Mesendoderm (in vitro differentiated cells): ENCODE data around the gene SELENOO.
A peak's percentile ranks its signal among the peaks of the same experiment; 100 is the strongest.
"Not testable (repeated sequence)": the region's sequence is repeated elsewhere in the genome, so short reads cannot be mapped to it uniquely, and the experiment has no call there.

Experiments used
- DNase-seq: peaks from one replicate; pipeline ENCODE4 v3.0.0; 2013
- H2AK5ac ChIP-seq: 2 replicates; pipeline ENCODE4 v1.6.1; 2013; ENCODE audit warnings: low read length, inconsistent platforms
- H2BK120ac ChIP-seq: 2 replicates; pipeline ENCODE4 v1.6.1; 2013; ENCODE audit warnings: low read depth, mild to moderate bottlenecking, low read length, moderate library complexity, mixed read lengths
- H2BK15ac ChIP-seq: replicated peaks from 2 replicates; pipeline ENCODE4 v1.6.1; 2013; ENCODE audit warnings: low read depth, mild to moderate bottlenecking, moderate library complexity
- H2BK5ac ChIP-seq: 2 replicates; pipeline ENCODE4 v1.6.1; 2013; ENCODE audit warnings: low read length, inconsistent platforms
- H3K18ac ChIP-seq: 2 replicates; pipeline ENCODE4 v1.6.1; 2013; ENCODE audit warnings: mild to moderate bottlenecking, low read length, mixed read lengths
- H3K23ac ChIP-seq: one replicate; pipeline ENCODE4 v1.6.1; 2013; ENCODE audit warnings: low read length
- H3K27ac ChIP-seq: 2 replicates; pipeline ENCODE4 v1.5.1; 2013; ENCODE audit warnings: low read depth, mild to moderate bottlenecking, inconsistent platforms, low read length, moderate library complexity
- H3K27me3 ChIP-seq: 2 replicates; pipeline ENCODE4 v1.6.1; 2013; ENCODE audit warnings: low read length, control low read depth, mild to moderate bottlenecking, inconsistent platforms; ENCODE audit not compliant: insufficient read depth, poor library complexity
- H3K36me3 ChIP-seq: 2 replicates; pipeline ENCODE4 v1.6.1; 2013; ENCODE audit warnings: low read length, inconsistent platforms; ENCODE audit not compliant: control insufficient read depth, insufficient read depth
- H3K4ac ChIP-seq: one replicate; pipeline ENCODE4 v1.6.1; 2013; ENCODE audit warnings: low read depth, mild to moderate bottlenecking, low read length, moderate library complexity
- H3K4me1 ChIP-seq: 2 replicates; pipeline ENCODE4 v1.6.1; 2013; ENCODE audit warnings: low read depth, low read length, inconsistent platforms; ENCODE audit not compliant: control insufficient read depth
- H3K4me2 ChIP-seq: 2 replicates; pipeline ENCODE4 v1.6.1; 2013; ENCODE audit warnings: low read length
- H3K4me3 ChIP-seq: 2 replicates; pipeline ENCODE4 v1.5.1; 2013; ENCODE audit warnings: mild to moderate bottlenecking, low read length
- H3K56ac ChIP-seq: one replicate; pipeline ENCODE4 v1.6.1; 2013; ENCODE audit warnings: low read length
- H3K79me1 ChIP-seq: 2 replicates; pipeline ENCODE4 v1.6.1; 2013; ENCODE audit warnings: low read length, inconsistent platforms
- H3K79me2 ChIP-seq: 2 replicates; pipeline ENCODE4 v1.6.1; 2013; ENCODE audit warnings: mild to moderate bottlenecking, low read length; ENCODE audit not compliant: control insufficient read depth, insufficient read depth
- H3K9ac ChIP-seq: 2 replicates; pipeline ENCODE4 v1.6.1; 2013; ENCODE audit warnings: low read length, inconsistent platforms
- H4K5ac ChIP-seq: one replicate; pipeline ENCODE4 v1.6.1; 2013; ENCODE audit warnings: low read length
- H4K8ac ChIP-seq: one replicate; pipeline ENCODE4 v1.6.1; 2013; ENCODE audit warnings: low read depth, mild to moderate bottlenecking, control low read depth, low read length, moderate library complexity
- WGBS: extraction: QIAGEN DNeasy Blood & Tissue Kit; methylation state at CpG from one replicate; pipeline ENCODE4 v1.1.7; 2013; ENCODE audit warnings: low lambda C conversion rate, missing lambda C conversion rate; ENCODE audit not compliant: insufficient coverage; ENCODE audit errors: extremely low coverage; 5-methylcytosine and 5-hydroxymethylcytosine counted together

Gene SELENOO

GRCh38 chr22:50201191-50202129, 649 bp downstream of the SELENOO start:
- H3K4me1 ChIP-seq, result peaks cover 3% of the 10 kb centered on the region
- H3K79me2 ChIP-seq, result peaks cover 7% of the 10 kb centered on the region
- peak overlapping the region; percentile 92 for H3K56ac ChIP-seq
- H3K9ac ChIP-seq, result peak overlapping the region; percentile 81
- no CpG with 5 or more reads among the region's 115 CpGs for WGBS
- H3K27me3 ChIP-seq, result no peaks in the 10 kb centered on the region
- peak overlapping the region; percentile 57 for H3K18ac ChIP-seq
- peak overlapping the region; percentile 84 for H3K4me2 ChIP-seq
- H4K5ac ChIP-seq, result no peak overlapping the region
- H3K4ac ChIP-seq, result peak overlapping the region; percentile 37
- no peak overlapping the region for H3K27ac ChIP-seq
- peaks cover 2% of the 10 kb centered on the region for H3K36me3 ChIP-seq
- peak overlapping the region; percentile 15 for H3K23ac ChIP-seq
- H2BK5ac ChIP-seq, result no peak overlapping the region
- H4K8ac ChIP-seq, result no peak overlapping the region
- no peak for DNase-seq
- H2AK5ac ChIP-seq, result no peak overlapping the region
- H3K79me1 ChIP-seq, result peaks cover 12% of the 10 kb centered on the region
- no peak overlapping the region for H2BK15ac ChIP-seq
- no peak overlapping the region for H2BK120ac ChIP-seq
- peak overlapping the region; percentile 78 for H3K4me3 ChIP-seq

GRCh38 chr22:50202130-50202666, 1.4 kb downstream of the SELENOO start:
- no peak overlapping the region for H2BK120ac ChIP-seq
- peak overlapping the region; percentile 84 for H3K4me2 ChIP-seq
- no peak overlapping the region for H3K18ac ChIP-seq
- peaks cover 2% of the 10 kb centered on the region for H3K36me3 ChIP-seq
- peaks cover 7% of the 10 kb centered on the region for H3K79me2 ChIP-seq
- no CpG with 5 or more reads among the region's 13 CpGs for WGBS
- peaks cover 12% of the 10 kb centered on the region for H3K79me1 ChIP-seq
- no peak overlapping the region for H2BK15ac ChIP-seq
- peak overlapping the region; percentile 81 for H3K9ac ChIP-seq
- H3K27me3 ChIP-seq, result no peaks in the 10 kb centered on the region
- H3K4ac ChIP-seq, result no peak overlapping the region
- H3K23ac ChIP-seq, result no peak overlapping the region
- H2BK5ac ChIP-seq, result no peak overlapping the region
- no peak overlapping the region for H4K8ac ChIP-seq
- no peak overlapping the region for H3K27ac ChIP-seq
- no peak overlapping the region for H4K5ac ChIP-seq
- H3K4me1 ChIP-seq, result peaks cover 3% of the 10 kb centered on the region
- H3K56ac ChIP-seq, result peak overlapping the region; percentile 92
- DNase-seq, result no peak
- no peak overlapping the region for H2AK5ac ChIP-seq
- H3K4me3 ChIP-seq, result no peak overlapping the region

GRCh38 chr22:50203288-50203687, 2.5 kb downstream of the SELENOO start:
- Histone ChIP-seq H3K79me2 (peaks cover 7% of the 10 kb centered on the region), H4K8ac (no peak overlapping the region), H3K18ac (no peak overlapping the region), H4K5ac (no peak overlapping the region), H3K27me3 (no peaks in the 10 kb centered on the region), H3K4ac (no peak overlapping the region), H3K4me2 (no peak overlapping the region), H2BK15ac (no peak overlapping the region), H3K4me3 (no peak overlapping the region), H3K9ac (no peak overlapping the region), H3K79me1 (peaks cover 12% of the 10 kb centered on the region), H3K23ac (no peak overlapping the region), H3K4me1 (peaks cover 3% of the 10 kb centered on the region), H2AK5ac (no peak overlapping the region), H3K36me3 (no peaks in the 10 kb centered on the region), H2BK120ac (no peak overlapping the region), H2BK5ac (no peak overlapping the region), H3K56ac (no peak overlapping the region), H3K27ac (no peak overlapping the region)
- no CpG with 5 or more reads among the region's 1 CpG for WGBS
- DNase-seq, result no peak

GRCh38 chr22:50204571-50204970, 3.8 kb downstream of the SELENOO start:
- no peak overlapping the region for H3K4me2 ChIP-seq
- H3K27ac ChIP-seq, result no peak overlapping the region
- WGBS, result no CpG with 5 or more reads among the region's 7 CpGs
- peaks cover 7% of the 10 kb centered on the region for H3K79me2 ChIP-seq
- no peaks in the 10 kb centered on the region for H3K27me3 ChIP-seq
- H3K9ac ChIP-seq, result no peak overlapping the region
- no peak overlapping the region for H2AK5ac ChIP-seq
- H2BK15ac ChIP-seq, result no peak overlapping the region
- no peak overlapping the region for H3K56ac ChIP-seq
- DNase-seq, result no peak
- H4K5ac ChIP-seq, result no peak overlapping the region
- no peak overlapping the region for H2BK5ac ChIP-seq
- H4K8ac ChIP-seq, result no peak overlapping the region
- no peak overlapping the region for H3K4ac ChIP-seq
- H3K23ac ChIP-seq, result no peak overlapping the region
- H2BK120ac ChIP-seq, result no peak overlapping the region
- no peaks in the 10 kb centered on the region for H3K36me3 ChIP-seq
- peaks cover 12% of the 10 kb centered on the region for H3K79me1 ChIP-seq
- no peak overlapping the region for H3K4me3 ChIP-seq
- H3K18ac ChIP-seq, result no peak overlapping the region
- peaks cover 3% of the 10 kb centered on the region for H3K4me1 ChIP-seq

GRCh38 chr22:50204998-50205397, 4.2 kb downstream of the SELENOO start:
- H3K9ac ChIP-seq, H3K36me3 ChIP-seq, H2AK5ac ChIP-seq, H4K5ac ChIP-seq, H3K4me1 ChIP-seq, H3K79me2 ChIP-seq, H3K4me2 ChIP-seq, H3K56ac ChIP-seq, H4K8ac ChIP-seq, H3K27me3 ChIP-seq, H2BK15ac ChIP-seq, DNase-seq, H3K4ac ChIP-seq, H2BK120ac ChIP-seq, H2BK5ac ChIP-seq, H3K4me3 ChIP-seq, H3K27ac ChIP-seq, H3K18ac ChIP-seq, H3K23ac ChIP-seq: not testable (repeated sequence)
- no CpG with 5 or more reads among the region's 9 CpGs for WGBS
- peaks cover 12% of the 10 kb centered on the region for H3K79me1 ChIP-seq
